Activated naive CD8-positive, alpha-beta T cell treated with anti-CD3 and anti-CD28 coated beads, Interleukin-2, amount 50 U/mL, for 24 hours (primary cell): ENCODE measurements around the gene AKR1C2.
"Not testable (repeated sequence)": the region's sequence is repeated elsewhere in the genome, so short reads cannot be mapped to it uniquely, and the experiment has no call there.

Experiments used
- ATAC-seq: fragments of 150-1000 bp; cut with Tn5 transposase; one replicate; pipeline ENCODE4 v1.10.0; 2021
- DNase-seq: peaks from one replicate; pipeline ENCODE4 v3.0.0; 2021
- H3K27ac Mint-ChIP-seq: one replicate; pipeline ENCODE4 v1.8.0; 2021; ENCODE audit warnings: mild to moderate bottlenecking, mixed read lengths
- H3K27me3 Mint-ChIP-seq: one replicate; pipeline ENCODE4 v1.8.0; 2021; ENCODE audit warnings: mixed read lengths
- H3K36me3 Mint-ChIP-seq: one replicate; pipeline ENCODE4 v1.8.0; 2021; ENCODE audit warnings: low read depth, mixed read lengths
- H3K4me1 Mint-ChIP-seq: one replicate; pipeline ENCODE4 v1.8.0; 2021; ENCODE audit warnings: mixed read lengths
- H3K4me3 Mint-ChIP-seq: one replicate; pipeline ENCODE4 v1.8.0; 2021; ENCODE audit warnings: mild to moderate bottlenecking, moderate library complexity, mixed read lengths
- H3K9me3 Mint-ChIP-seq: one replicate; pipeline ENCODE4 v1.8.0; 2021; ENCODE audit warnings: mixed read lengths

Gene AKR1C2

DNA sequence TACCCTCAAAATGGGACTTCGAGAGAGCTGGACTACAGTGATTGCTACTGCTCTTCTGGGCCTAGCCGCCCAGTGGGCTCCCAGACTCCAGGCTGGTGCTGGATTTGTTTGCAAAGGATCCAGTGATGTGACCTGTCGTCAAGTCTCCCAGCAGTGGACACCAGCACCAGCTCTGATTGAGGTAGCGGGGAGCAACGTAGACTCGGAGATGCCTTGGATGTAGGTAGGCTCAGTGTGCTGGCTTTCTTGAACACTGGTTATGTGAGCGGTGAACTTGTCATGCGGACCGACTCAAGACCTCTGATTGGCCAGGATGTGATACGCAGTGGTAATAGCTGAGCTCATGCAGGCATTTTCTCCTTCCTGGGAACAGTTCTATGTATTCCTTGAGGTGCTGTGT lies 19.4 kb downstream of the AKR1C2 start:
- H3K27me3 Mint-ChIP-seq = peaks cover 2% of the 10 kb centered on the region
- H3K9me3 Mint-ChIP-seq = no peaks in the 10 kb centered on the region
- ATAC-seq (no peak), DNase-seq (no peak)
- no peak overlapping the region for H3K4me3 Mint-ChIP-seq
- H3K36me3 Mint-ChIP-seq = no peaks in the 10 kb centered on the region
- H3K4me1 Mint-ChIP-seq = no peaks in the 10 kb centered on the region
- H3K27ac Mint-ChIP-seq = no peak overlapping the region

DNA sequence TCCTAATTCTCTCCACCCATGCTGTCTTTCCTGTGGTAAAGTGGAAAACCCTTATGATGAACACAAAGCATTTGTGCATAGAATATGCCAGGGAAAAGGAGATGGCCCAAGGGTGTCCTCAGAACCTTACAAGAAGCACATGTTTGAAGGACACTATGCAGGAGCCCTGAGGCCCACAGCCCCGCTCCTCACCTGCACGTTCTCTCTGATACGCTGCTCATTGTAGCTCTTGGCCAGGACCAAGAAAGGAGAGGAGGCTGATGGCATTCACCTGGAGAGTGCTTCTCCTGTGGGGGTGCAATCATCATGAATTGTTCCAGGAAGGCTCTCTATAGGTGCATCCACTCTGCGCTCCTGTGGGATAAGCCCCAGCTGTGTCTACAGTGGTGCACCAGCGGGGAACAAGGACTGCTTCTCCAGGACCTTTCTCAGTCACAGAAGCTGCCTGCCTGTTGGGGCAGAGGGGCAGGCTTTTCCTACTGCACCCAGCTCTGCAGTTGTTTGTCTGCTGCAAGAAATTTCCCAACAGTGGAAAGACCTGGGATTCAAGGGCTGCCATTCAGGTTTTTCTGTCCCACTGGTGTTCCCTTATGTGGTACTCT lies 19.9 kb downstream of the AKR1C2 start:
- ATAC-seq = peak; percentile 33
- Mint-ChIP-seq H3K36me3 (no peaks in the 10 kb centered on the region), H3K27ac (no peak overlapping the region), H3K9me3 (no peaks in the 10 kb centered on the region), H3K27me3 (peaks cover 2% of the 10 kb centered on the region), H3K4me3 (no peak overlapping the region), H3K4me1 (no peaks in the 10 kb centered on the region)
- no peak for DNase-seq

DNA sequence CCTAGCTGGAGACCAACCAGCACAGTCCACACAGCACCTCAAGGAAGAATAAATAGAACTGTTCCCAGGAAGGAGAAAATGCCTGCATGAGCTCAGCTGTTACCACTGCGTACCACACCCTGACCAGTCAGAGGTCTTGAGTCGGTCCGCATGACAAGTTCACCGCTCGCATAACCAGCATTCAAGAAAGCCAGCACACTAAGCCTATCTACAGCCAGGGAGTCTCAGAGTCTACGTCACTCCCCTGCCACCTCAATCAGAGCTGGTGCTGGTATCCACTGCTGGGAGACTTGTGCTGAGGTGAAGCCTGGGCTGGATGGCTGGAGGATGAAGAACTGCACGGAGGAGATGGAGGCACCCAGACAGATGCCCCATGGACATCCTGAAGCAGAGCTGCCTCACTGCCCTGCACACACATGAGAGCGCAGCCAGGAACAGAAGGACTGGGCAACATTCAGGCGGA lies 20.9 kb downstream of the AKR1C2 start:
- no peaks in the 10 kb centered on the region for H3K4me1 Mint-ChIP-seq
- no peaks in the 10 kb centered on the region for H3K36me3 Mint-ChIP-seq
- H3K27me3 Mint-ChIP-seq = peaks cover 2% of the 10 kb centered on the region
- H3K9me3 Mint-ChIP-seq = no peaks in the 10 kb centered on the region
- no peak overlapping the region for H3K4me3 Mint-ChIP-seq
- ATAC-seq (no peak), DNase-seq (no peak)
- no peak overlapping the region for H3K27ac Mint-ChIP-seq

DNA sequence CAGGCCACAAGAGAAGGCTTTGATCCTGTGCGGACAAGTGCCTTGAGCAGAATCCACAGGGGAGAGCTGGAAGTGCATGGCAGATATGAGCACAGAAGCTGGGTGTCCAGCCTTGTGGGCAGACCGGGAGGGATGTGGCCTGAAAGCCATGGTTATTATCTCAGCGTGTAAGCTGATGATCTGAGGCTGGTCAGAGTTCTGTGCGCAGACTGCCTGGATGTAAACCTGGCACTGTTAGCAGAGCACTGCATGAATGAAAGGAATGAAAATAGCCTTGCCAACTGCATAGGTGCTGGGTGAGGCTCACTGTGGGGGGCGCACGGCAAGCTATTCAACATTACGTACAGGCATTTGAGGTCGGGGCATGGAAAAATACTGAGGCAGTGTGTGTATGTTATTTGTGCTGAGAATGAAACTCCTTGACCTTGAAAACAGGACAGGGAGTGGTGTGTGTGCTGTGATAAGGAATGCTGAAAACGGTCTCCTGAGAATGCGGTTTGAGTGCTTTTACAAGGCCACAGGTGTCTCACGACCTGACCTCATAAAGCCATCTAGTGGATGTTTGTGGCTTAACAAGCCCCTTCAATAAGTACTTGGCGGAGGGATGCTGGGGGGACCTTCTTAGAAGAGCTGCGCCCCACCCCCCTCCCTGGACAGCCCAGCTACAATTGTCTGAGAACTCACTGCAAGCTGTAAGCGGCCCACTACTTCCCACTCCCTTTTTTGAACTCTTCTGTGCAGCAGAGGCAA lies 21.8 kb downstream of the AKR1C2 start:
- Mint-ChIP-seq H3K27me3 (peaks cover 2% of the 10 kb centered on the region), H3K27ac (no peak overlapping the region), H3K36me3 (no peaks in the 10 kb centered on the region), H3K4me3 (no peak overlapping the region), H3K9me3 (no peaks in the 10 kb centered on the region), H3K4me1 (no peaks in the 10 kb centered on the region)
- no peak for ATAC-seq
- DNase-seq = no peak

DNA sequence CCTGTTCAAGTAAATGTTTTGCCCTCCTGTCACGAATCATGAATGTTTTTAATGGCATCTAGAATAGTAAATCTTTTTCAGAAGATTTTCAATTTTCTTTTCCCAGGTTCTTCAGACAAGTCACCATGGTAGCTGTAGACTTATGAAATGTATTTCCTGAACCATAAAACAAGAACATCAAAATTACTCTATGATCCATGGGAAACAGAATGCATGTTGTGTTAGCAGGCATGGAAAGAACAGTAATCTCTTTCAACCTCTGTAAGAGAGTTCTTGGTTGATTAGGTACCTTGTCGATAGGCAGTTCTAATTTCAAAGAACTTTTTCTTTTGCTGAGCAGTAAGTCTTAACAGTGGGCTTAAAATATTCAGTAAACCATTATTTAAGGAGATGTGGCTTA lies 22.9 kb downstream of the AKR1C2 start:
- H3K9me3 Mint-ChIP-seq = no peaks in the 10 kb centered on the region

DNA sequence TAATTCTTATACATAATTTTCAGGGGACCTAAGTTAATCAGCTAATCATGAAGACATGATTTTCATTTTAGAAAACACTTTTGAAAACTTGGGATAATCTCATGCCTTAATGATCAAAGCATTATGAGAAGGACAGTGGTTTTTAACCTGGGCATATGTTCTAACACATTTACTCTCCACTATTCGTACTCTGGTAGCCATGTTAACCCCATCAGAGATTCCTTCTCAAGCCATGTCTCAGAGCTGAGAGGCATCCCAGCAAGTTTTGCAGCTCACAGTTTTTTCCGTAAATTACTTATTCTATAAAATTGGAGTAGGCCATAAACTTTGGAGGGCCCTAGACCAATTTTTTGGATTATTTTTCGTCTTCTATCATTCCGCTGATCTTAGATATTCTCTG lies 24.8 kb downstream of the AKR1C2 start:
- H3K4me1 Mint-ChIP-seq = no peaks in the 10 kb centered on the region
- no peak overlapping the region for H3K4me3 Mint-ChIP-seq
- DNase-seq = no peak
- H3K27ac Mint-ChIP-seq = no peak overlapping the region
- no peaks in the 10 kb centered on the region for H3K36me3 Mint-ChIP-seq
- ATAC-seq = no peak
- H3K27me3 Mint-ChIP-seq = peaks cover 2% of the 10 kb centered on the region
- H3K9me3 Mint-ChIP-seq = no peaks in the 10 kb centered on the region

More for the DNA sequence above, 22.9 kb downstream of the AKR1C2 start:
- ATAC-seq (no peak), DNase-seq (no peak)
- H3K4me1 Mint-ChIP-seq = no peaks in the 10 kb centered on the region
- H3K4me3 Mint-ChIP-seq = no peak overlapping the region
- H3K27me3 Mint-ChIP-seq = peaks cover 2% of the 10 kb centered on the region
- no peak overlapping the region for H3K27ac Mint-ChIP-seq
- H3K36me3 Mint-ChIP-seq = no peaks in the 10 kb centered on the region

DNA sequence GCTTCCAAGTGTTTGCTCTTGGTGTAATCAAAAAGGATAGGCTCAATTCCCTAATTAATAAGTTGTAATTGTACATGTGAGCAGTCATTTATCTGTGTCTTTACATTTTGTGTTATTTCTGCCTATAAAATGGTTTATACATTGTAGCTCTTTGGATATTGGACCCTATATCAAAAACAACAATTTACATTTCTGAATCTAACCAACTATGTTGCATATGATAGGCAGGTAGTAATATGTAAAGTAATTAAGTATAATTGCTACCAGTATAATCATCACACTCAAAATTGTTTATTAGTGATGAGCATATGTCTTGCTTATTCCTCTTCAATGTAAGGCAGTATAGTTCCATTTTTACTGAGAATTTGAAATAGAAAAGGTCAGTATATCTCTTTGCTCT lies 26.6 kb downstream of the AKR1C2 start:
- Mint-ChIP-seq H3K36me3 (no peaks in the 10 kb centered on the region), H3K27ac (no peak overlapping the region), H3K4me1 (no peaks in the 10 kb centered on the region), H3K9me3 (no peaks in the 10 kb centered on the region), H3K4me3 (no peak overlapping the region), H3K27me3 (peaks cover 2% of the 10 kb centered on the region)
- DNase-seq = no peak
- ATAC-seq = no peak

DNA sequence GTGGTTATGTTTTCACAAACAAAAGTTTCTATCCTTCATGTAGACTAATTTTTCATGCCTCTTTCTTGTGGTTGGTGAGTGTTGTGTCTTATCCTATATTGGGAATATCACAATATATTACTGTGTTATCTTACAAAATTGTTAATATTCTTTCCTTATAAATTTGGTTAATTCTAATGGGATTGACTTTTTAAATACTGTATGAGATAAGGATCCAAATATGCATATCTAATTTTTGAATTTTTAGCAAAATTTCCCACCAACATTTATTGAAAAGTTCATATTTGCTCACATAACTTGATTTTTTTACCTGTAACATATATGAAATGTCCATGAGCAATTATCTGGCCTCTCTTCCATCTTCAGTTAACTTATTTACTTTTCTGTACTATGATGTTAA lies 29.3 kb downstream of the AKR1C2 start:
- not testable (repeated sequence) for H3K4me1 Mint-ChIP-seq, H3K27ac Mint-ChIP-seq, H3K27me3 Mint-ChIP-seq, DNase-seq, ATAC-seq, H3K36me3 Mint-ChIP-seq, H3K4me3 Mint-ChIP-seq, H3K9me3 Mint-ChIP-seq

DNA sequence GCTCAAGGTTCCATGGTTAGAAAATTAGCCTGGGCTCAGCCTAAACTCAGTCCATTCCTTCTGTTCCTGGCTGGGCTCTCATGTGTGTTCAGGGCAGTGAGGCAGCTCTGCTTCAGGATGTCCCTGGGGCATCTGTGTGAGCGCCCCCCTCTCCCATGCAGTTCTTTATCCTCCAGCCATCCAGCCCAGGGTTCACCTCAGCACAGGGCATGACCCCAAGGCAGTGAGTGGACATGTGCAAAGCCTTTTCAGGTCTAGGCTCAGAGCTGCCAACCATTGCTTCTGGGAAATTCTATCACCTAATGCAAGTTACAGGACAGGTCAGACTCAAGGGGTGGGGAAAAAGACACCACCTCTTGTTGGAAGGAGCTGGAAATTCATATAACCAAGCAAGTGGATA lies 30.4 kb downstream of the AKR1C2 start:
- not testable (repeated sequence) for H3K27me3 Mint-ChIP-seq, H3K27ac Mint-ChIP-seq, H3K4me3 Mint-ChIP-seq, H3K9me3 Mint-ChIP-seq, DNase-seq, ATAC-seq, H3K4me1 Mint-ChIP-seq, H3K36me3 Mint-ChIP-seq

DNA sequence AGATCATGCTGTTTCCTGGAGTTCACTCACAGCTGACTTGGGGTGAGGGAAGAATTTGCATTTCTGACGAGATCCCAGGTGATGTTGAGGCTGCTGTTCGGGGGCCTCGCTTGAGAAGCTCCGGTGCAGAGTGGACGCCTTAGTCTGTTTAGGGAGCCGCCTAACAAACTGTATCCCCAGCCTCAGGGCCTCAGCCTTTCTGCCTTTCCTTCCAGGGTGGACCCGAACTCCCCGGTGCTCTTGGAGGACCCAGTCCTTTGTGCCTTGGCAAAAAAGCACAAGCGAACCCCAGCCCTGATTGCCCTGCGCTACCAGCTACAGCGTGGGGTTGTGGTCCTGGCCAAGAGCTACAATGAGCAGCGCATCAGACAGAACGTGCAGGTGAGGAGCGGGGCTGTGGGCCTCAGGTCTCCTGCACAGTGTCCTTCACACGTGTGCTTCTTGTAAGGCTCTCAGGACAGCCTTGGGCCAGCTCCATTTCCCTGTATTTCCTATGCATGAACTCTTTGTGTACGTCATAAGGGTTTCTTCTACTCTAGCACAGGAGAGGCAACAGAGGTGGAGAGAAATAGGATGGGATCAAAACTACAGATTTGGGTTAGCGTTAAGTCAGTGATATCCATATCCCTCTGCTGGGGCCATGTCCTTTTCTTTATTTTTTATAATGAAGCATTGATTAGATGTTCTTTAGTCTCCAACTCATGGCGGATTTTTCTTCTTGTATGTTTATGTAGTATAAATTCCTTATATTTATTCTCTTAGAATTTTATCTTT lies 31.1 kb downstream of the AKR1C2 start:
- not testable (repeated sequence) for H3K4me3 Mint-ChIP-seq, H3K27ac Mint-ChIP-seq, ATAC-seq, H3K36me3 Mint-ChIP-seq, H3K9me3 Mint-ChIP-seq, H3K4me1 Mint-ChIP-seq, DNase-seq, H3K27me3 Mint-ChIP-seq

DNA sequence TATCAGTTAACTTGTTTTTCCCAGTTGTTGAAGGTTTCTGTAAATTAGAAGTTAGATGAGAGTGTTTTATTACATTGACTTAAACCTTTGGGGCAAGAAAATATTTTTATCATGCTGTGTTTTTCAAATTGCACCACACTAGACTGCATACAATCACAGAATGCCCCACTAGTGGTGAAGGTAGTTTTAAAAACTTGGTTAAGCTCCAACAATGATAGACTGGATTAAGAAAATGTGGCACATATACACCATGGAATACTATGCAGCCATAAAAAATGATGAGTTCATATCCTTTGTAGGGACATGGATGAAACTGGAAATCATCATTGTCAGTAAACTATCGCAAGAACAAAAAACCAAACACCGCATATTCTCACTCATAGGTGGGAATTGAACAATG lies 33.3 kb downstream of the AKR1C2 start:
- ATAC-seq, H3K27me3 Mint-ChIP-seq, H3K4me1 Mint-ChIP-seq, H3K9me3 Mint-ChIP-seq, H3K36me3 Mint-ChIP-seq, H3K27ac Mint-ChIP-seq, H3K4me3 Mint-ChIP-seq, DNase-seq: not testable (repeated sequence)

DNA sequence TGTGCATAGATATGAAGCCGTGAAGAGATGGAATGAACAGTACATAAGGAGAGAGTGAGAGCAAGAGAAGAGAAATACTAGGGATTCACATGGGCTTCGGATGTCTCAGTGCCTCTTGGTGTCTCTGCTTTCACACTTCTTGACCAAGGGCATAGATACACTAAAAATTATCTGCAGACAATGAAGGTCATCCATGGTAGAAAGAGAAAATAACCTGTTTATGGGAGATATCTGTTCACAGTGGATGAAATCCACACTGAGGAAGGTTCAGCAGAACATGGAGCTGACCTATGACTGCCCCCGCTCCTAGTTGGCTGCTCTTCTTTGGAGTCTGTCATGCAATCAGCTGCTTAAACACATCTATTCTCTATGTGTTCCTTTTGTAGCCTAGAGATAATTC lies 34.4 kb downstream of the AKR1C2 start:
- not testable (repeated sequence) for H3K4me3 Mint-ChIP-seq, H3K4me1 Mint-ChIP-seq, ATAC-seq, H3K27ac Mint-ChIP-seq, H3K9me3 Mint-ChIP-seq, DNase-seq, H3K36me3 Mint-ChIP-seq, H3K27me3 Mint-ChIP-seq

DNA sequence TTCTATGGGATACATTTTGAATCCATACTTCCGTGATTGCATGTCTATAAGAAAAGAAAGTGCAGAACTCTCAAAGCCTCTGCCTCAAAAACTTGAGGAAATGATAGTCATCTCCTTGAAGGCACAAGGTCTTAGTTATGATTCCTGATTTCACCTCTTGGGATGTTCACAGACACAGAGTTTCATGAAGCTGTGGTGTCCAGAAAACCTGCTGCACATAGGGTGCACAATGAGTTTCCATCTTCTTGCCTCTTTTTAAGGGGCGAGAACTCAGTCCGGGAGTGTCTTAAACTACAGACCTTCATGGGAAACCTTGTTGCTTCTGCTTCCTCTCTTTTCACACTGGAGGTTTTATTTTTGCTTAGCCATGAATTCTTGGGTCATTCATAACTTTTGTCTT lies 36.5 kb downstream of the AKR1C2 start:
- not testable (repeated sequence) for H3K4me1 Mint-ChIP-seq, H3K36me3 Mint-ChIP-seq, DNase-seq, H3K4me3 Mint-ChIP-seq, ATAC-seq, H3K27ac Mint-ChIP-seq, H3K9me3 Mint-ChIP-seq, H3K27me3 Mint-ChIP-seq

DNA sequence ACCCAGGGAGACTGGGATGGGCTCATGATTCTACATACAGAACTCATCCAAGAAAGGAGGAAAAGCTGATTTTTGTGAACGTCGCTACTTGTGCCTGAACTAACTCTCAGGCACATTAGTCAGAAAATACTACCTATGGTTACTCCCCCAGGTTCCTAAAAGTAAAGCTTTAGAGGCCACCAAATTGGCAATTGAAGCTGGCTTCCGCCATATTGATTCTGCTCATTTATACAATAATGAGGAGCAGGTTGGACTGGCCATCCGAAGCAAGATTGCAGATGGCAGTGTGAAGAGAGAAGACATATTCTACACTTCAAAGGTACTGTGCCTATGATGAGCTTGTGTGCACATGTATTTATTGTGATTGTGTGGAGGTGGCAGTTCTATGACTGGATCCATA lies 37.9 kb downstream of the AKR1C2 start:
- H3K27ac Mint-ChIP-seq, H3K27me3 Mint-ChIP-seq, H3K4me3 Mint-ChIP-seq, H3K36me3 Mint-ChIP-seq, ATAC-seq, H3K9me3 Mint-ChIP-seq, H3K4me1 Mint-ChIP-seq, DNase-seq: not testable (repeated sequence)

DNA sequence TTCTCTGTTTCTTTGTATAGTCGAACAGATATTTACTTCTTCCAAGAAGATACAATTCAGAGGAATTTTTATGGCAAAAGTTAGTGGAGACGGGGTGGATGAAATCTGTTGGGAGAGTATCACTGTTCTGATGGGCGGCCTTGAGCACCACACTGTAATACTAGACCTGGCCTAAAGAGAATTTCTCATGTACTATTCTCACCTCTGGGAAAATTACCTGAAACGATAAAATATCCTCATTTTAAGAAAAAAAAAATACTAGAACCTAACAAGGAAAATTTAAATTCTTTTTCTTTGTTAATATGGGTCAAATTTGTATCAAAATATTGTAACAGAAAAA lies 39.9 kb downstream of the AKR1C2 start:
- not testable (repeated sequence) for H3K4me1 Mint-ChIP-seq, H3K27ac Mint-ChIP-seq, H3K27me3 Mint-ChIP-seq, H3K9me3 Mint-ChIP-seq, H3K4me3 Mint-ChIP-seq, H3K36me3 Mint-ChIP-seq, ATAC-seq, DNase-seq
